OCI-LY7 (cell line): ENCODE results near the gene PSMD1. TPM values are rescaled to one million over a fixed set of nuclear protein-coding genes. Genes with fewer than 3 reads are reported as not detected.

Experiments used
- BruUV-seq: library from RNA; stranded (reverse); fragments of 400-500 nt; replicated peaks from 2 replicates; lab custom pipeline; 2021; lab: Mats Ljungman, UMichigan
- CTCF ChIA-PET: fragments of 300-600 bp; sonication (Branson Sonifier 250); formaldehyde crosslinking; loops from one replicate; lab custom pipeline; 2022; ENCODE audit warnings: antibody characterized with exemption; ENCODE audit not compliant: unreplicated experiment; lab: Charles Lee
- POLR2A ChIA-PET: fragments of 300-600 bp; sonication (Branson Sonifier 250); formaldehyde crosslinking; loops from one replicate; lab custom pipeline; 2022; ENCODE audit warnings: antibody characterized with exemption; lab: Charles Lee
- DNase-seq: peaks from one replicate; pipeline ENCODE4 v3.0.0-alpha.2; 2015; ENCODE audit warnings: low spot score
- H2AFZ ChIP-seq: fragments of 200-600 bp; sonication (generic), shearing (Covaris generic); 2 replicates; pipeline ENCODE4 v1.6.1; 2014; ENCODE audit warnings: mild to moderate bottlenecking, antibody characterized with exemption, low read length, moderate library complexity
- H3K27ac ChIP-seq: fragments of 200-600 bp; sonication (generic); 2 replicates; pipeline ENCODE4 v1.5.1; 2014; ENCODE audit warnings: mixed run types, low read depth, mild to moderate bottlenecking, moderate library complexity, low read length, inconsistent platforms; ENCODE audit not compliant: poor library complexity, severe bottlenecking
- H3K36me3 ChIP-seq: fragments of 200-600 bp; sonication (generic); 2 replicates; pipeline ENCODE4 v1.6.1; 2014; ENCODE audit warnings: mild to moderate bottlenecking, antibody characterized with exemption, low read length, moderate library complexity, mixed read lengths; ENCODE audit not compliant: insufficient read depth
- H3K4me1 ChIP-seq: fragments of 200-600 bp; sonication (generic); 2 replicates; pipeline ENCODE4 v1.5.1; 2014; ENCODE audit warnings: mild to moderate bottlenecking, low read length; ENCODE audit not compliant: insufficient read depth, poor library complexity, severe bottlenecking
- H3K4me2 ChIP-seq: fragments of 200-600 bp; sonication (generic); 2 replicates; pipeline ENCODE4 v1.6.1; 2014; ENCODE audit warnings: mild to moderate bottlenecking, low read length
- H3K4me3 ChIP-seq: fragments of 200-600 bp; sonication (generic); 2 replicates; pipeline ENCODE4 v1.5.1; 2014; ENCODE audit warnings: mild to moderate bottlenecking, low read depth, low read length; ENCODE audit not compliant: poor library complexity, severe bottlenecking
- H3K79me2 ChIP-seq: fragments of 200-600 bp; sonication (generic); 2 replicates; pipeline ENCODE4 v1.6.1; 2016; ENCODE audit warnings: low read depth, mild to moderate bottlenecking, low read length, moderate library complexity, mixed read lengths; ENCODE audit not compliant: insufficient read depth
- H3K9me2 ChIP-seq: fragments of 200-600 bp; sonication (generic); 2 replicates; pipeline ENCODE4 v1.6.1; 2016; ENCODE audit warnings: mild to moderate bottlenecking, low read length, mixed read lengths; ENCODE audit not compliant: insufficient read depth
- H3K9me3 ChIP-seq: fragments of 200-600 bp; sonication (generic); 2 replicates; pipeline ENCODE4 v1.6.1; 2014; ENCODE audit warnings: mild to moderate bottlenecking, mixed run types, low read length, mixed read lengths
- H4K20me1 ChIP-seq: fragments of 200-600 bp; sonication (generic); 2 replicates; pipeline ENCODE4 v1.6.1; 2014; ENCODE audit warnings: mild to moderate bottlenecking, antibody characterized with exemption, low read length, moderate library complexity, mixed read lengths; ENCODE audit not compliant: insufficient read depth
- CTCF ChIP-seq: fragments of 200-600 bp; sonication (generic); conservative IDR thresholded peaks from 2 replicates; pipeline ENCODE4 v1.5.1; 2014; ENCODE audit warnings: mild to moderate bottlenecking, antibody characterized with exemption, low read length, moderate library complexity, mixed read lengths
- EZH2phosphoT487 ChIP-seq: fragments of 200-600 bp; sonication (generic); IDR thresholded peaks from 2 replicates; pipeline ENCODE4 v1.6.1; 2018; ENCODE audit warnings: low read depth, borderline replicate concordance, mild to moderate bottlenecking, mixed run types, antibody characterized with exemption, low read length, moderate library complexity, mixed read lengths
- intact Hi-C: fragments of 100-400 bp; cut with micrococcal nuclease; formaldehyde crosslinking; loops from one replicate; pipeline ENCODE4 v1.10.0; 2022; ENCODE audit not compliant: unreplicated experiment
- total RNA-seq, 2 experiments: library from RNA; depleted of rRNA in 1 of 2; stranded (reverse); fragments of >200 nt in 1 of 2; shearing (Covaris generic) in 1 of 2; gene quantifications; 2 replicates each; pipeline ENCODE4 v1.2.3, GENCODE V29; 2014 to 2022

The PSMD1 gene
- total RNA-seq, 2 experiments from 2014 or later = 60.5 to 105 TPM

DNA sequence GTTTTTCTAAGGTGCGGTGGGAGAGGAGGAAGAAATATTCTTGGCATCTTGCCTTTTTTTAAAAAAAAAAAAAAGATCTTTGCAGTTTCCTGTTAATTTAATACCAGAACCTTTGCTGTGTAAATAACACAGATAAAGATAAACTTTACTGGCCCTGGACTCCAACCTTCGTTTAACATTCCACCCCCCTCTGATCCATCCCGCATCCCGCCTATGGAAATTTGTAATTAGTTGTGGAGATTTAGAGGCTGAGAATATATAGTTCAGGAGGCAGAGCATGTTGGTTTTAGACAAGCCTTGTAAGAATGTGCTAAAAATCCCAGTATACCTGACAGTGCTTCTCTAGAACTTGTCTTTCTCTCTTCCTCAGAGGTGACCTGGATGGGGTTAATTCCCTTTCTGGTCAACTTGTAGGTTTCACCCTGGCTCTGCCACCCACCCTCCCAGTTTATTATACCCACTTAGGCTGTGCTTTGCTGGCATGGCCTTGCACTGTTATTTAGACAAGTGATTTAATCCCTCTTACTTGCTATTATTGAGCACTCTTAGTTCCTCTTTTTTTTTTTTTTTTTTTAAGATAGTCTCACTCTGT lies 22.3 kb upstream of the PSMD1 start:
- no peaks in the 10 kb centered on the region for H3K79me2 ChIP-seq
- no peaks in the 10 kb centered on the region for H4K20me1 ChIP-seq
- DNase-seq = peak; percentile 35
- H3K4me2 ChIP-seq = peak overlapping the region; percentile 33
- CTCF ChIA-PET = no interaction called here
- no peak overlapping the region for H2AFZ ChIP-seq
- peaks cover 13% of the 10 kb centered on the region for H3K4me1 ChIP-seq
- H3K9me3 ChIP-seq = no peaks in the 10 kb centered on the region
- TF ChIP-seq EZH2phosphoT487 = no peak
- no peak for TF ChIP-seq CTCF
- no peaks in the 10 kb centered on the region for H3K36me3 ChIP-seq
- no peaks in the 10 kb centered on the region for H3K9me2 ChIP-seq
- intact Hi-C loops = no loop called here
- POLR2A ChIA-PET = no interaction called here
- no peak overlapping the region for H3K27ac ChIP-seq
- no peak overlapping the region for H3K4me3 ChIP-seq
- no TSS peak for BruUV-seq

GRCh38 chr2:231036131-231036530 lies 20.5 kb upstream of the PSMD1 start:
- Histone ChIP-seq H3K4me2 (no peak overlapping the region), H3K4me1 (peaks cover 13% of the 10 kb centered on the region), H3K9me3 (no peaks in the 10 kb centered on the region), H3K79me2 (no peaks in the 10 kb centered on the region), H3K9me2 (no peaks in the 10 kb centered on the region), H3K4me3 (no peak overlapping the region), H3K36me3 (no peaks in the 10 kb centered on the region), H2AFZ (no peak overlapping the region), H4K20me1 (no peaks in the 10 kb centered on the region), H3K27ac (no peak overlapping the region)
- no peak for DNase-seq
- ChIA-PET CTCF (no interaction called here), POLR2A (no interaction called here)
- TF ChIP-seq EZH2phosphoT487 = no peak
- TF ChIP-seq CTCF = no peak
- intact Hi-C loops = no loop called here
- BruUV-seq = no TSS peak

- Histone ChIP-seq H3K9me3 (no peaks in the 10 kb centered on the region), H3K4me3 (no peak overlapping the region), H3K4me2 (no peak overlapping the region), H4K20me1 (no peaks in the 10 kb centered on the region), H3K4me1 (peaks cover 13% of the 10 kb centered on the region), H3K36me3 (no peaks in the 10 kb centered on the region), H3K27ac (no peak overlapping the region), H2AFZ (no peak overlapping the region), H3K79me2 (no peaks in the 10 kb centered on the region), H3K9me2 (no peaks in the 10 kb centered on the region)
- CTCF ChIA-PET = no interaction called here
- TF ChIP-seq CTCF (no peak), EZH2phosphoT487 (no peak)
- POLR2A ChIA-PET = no interaction called here
- intact Hi-C loops = no loop called here
- no peak for DNase-seq
- BruUV-seq = no TSS peak
Observed at GRCh38 chr2:231036578-231037106, 20.0 kb upstream of the PSMD1 start.
